Heart left ventricle (tissue), 16 donors: ENCODE data around the gene AKAP9. TPM values are rescaled to one million over a fixed set of nuclear protein-coding genes. Genes with fewer than 3 reads are reported as not detected.
"Not testable (repeated sequence)": the region's sequence is repeated elsewhere in the genome, so short reads cannot be mapped to it uniquely, and the experiment has no call there.

Experiments used
- ATAC-seq, 4 donors: fragments of 200-7000 bp; cut with Tn5 transposase; one replicate each; pipeline ENCODE4 v1.9.1; 2020 to 2022; ENCODE audit warnings: moderate library complexity in 4 of 4, mild to moderate bottlenecking in 3 of 4, moderate number of reproducible peaks in 1 of 4
- DNase-seq, 5 donors: peaks; one replicate each; pipeline ENCODE4 v3.0.0-alpha.2; 2020
- H3K27ac ChIP-seq, 12 donors: fragments of 200-600 bp; sonication (generic) in 4 of 12; one replicate each; pipeline versions ENCODE4 v1.5.0 to v1.8.0; 2016 to 2022; ENCODE audit warnings: mild to moderate bottlenecking in 2 of 12
- H3K27me3 ChIP-seq, 9 donors: fragments of 200-600 bp; sonication (generic) in 2 of 9; one replicate each; pipeline versions ENCODE4 v1.5.1 to v1.8.0; 2016 to 2022; ENCODE audit warnings: mild to moderate bottlenecking in 3 of 9
- H3K36me3 ChIP-seq, 9 donors: fragments of 200-600 bp; sonication (generic) in 2 of 9; one replicate each; pipeline versions ENCODE4 v1.5.0 to v1.8.0; 2018 to 2022; ENCODE audit warnings: mild to moderate bottlenecking in 2 of 9
- H3K4me1 ChIP-seq, 12 donors: fragments of 200-600 bp; sonication (generic) in 4 of 12; one replicate each; pipeline versions ENCODE4 v1.5.0 to v1.8.0; 2016 to 2022; ENCODE audit warnings: mild to moderate bottlenecking in 3 of 12
- H3K4me3 ChIP-seq, 12 donors: fragments of 200-600 bp; sonication (generic) in 4 of 12; one replicate each; pipeline versions ENCODE4 v1.5.0 to v1.8.0; 2017 to 2022; ENCODE audit warnings: mild to moderate bottlenecking in 9 of 12, moderate library complexity in 4 of 12
- H3K9me3 ChIP-seq, 12 donors: fragments of 200-600 bp; sonication (generic) in 4 of 12; one replicate each; pipeline versions ENCODE4 v1.5.0 to v1.8.0; 2016 to 2022; ENCODE audit warnings: mild to moderate bottlenecking in 1 of 12
- CTCF ChIP-seq, 12 donors: fragments of 200-600 bp; sonication (generic) in 4 of 12; IDR thresholded peaks; one replicate each; pipeline versions ENCODE4 v1.5.0 to v1.8.0; 2018 to 2022; ENCODE audit warnings: antibody characterized with exemption in 12 of 12, mild to moderate bottlenecking in 5 of 12
- POLR2A ChIP-seq, 2 donors: fragments of 450-650 bp; IDR thresholded peaks; one replicate each; pipeline ENCODE4 v1.6.1; 2017; ENCODE audit warnings: antibody characterized with exemption in 2 of 2, mild to moderate bottlenecking in 2 of 2, moderate library complexity in 2 of 2
- WGBS, 4 donors: extraction: QIAGEN DNeasy Blood & Tissue Kit in 2 of 4; methylation state at CpG; one replicate each; pipeline versions ENCODE4 v1.1.5 to v1.1.7; 2013 to 2018; 5-methylcytosine and 5-hydroxymethylcytosine counted together
- intact Hi-C, 10 donors: fragments of 100-400 bp; cut with DNase I; formaldehyde crosslinking; loops; one replicate each; pipeline versions ENCODE4 v1.11.1 to v1.14.2; 2022
- polyA plus RNA-seq, 2 donors: library from polyadenylated mRNA; stranded (reverse); fragments of 200-250 nt; gene quantifications; one replicate each; pipeline ENCODE4 v1.2.3, GENCODE V29; 2013
- total RNA-seq, 9 donors: library from RNA; depleted of rRNA in 2 of 9; stranded (reverse); fragments of >200 nt in 2 of 9; fragmentation: NEBNext Ultra II Directional in 3 of 9; extraction: Animal tissue kit (Norgen Biotek cat#: 25700) in 3 of 9; gene quantifications; one replicate each; pipeline versions ENCODE4 v1.1.0 to v1.2.4, GENCODE V29; 2016 to 2023
- donor health status: ischemic (EF 13 %, LVEDD 7.1; RV severe dilation, severe dysfunction).
- donor health status: healthy with polysubstance abuse.
- donor health status: DM: no; HTN: yes; CAD: no.
- donor health status: DM: no; HTN: no; CAD: no.
- donor health status: ischemic (EF 25% LVEDD 6.9; RV normal size, moderate dysfunction).
- donor health status: ischemic (EF 25% LVEDD 5.7; RV mildly dilated, moderate dysfunction).
- donor health status: healthy.
- donor health status: DM: yes; HTN: yes; CAD: no.
- donor health status: ischemic (EF 35%, LVEDD 5.7; RV mildly dilated, moderate dysfunction).
- donor health status: nonischemic (EF 11% LVEDD 7.7; RV severe dilation, severe dysfunction).
- donor health status: DM: yes; HTN: yes; CAD: no.
- donor health status: PGD.
- donor health status: ischemic (EF 29% LVEDD 5.4; RV normal size, mild dysfunction).
- donor health status: nonischemic (EF 23%, LVEDD 6.1; RV moderate dilation, normal function).

Gene AKAP9
- total and polyA plus RNA-seq, 11 donors = 13.2 to 58.6 (median 49.1) TPM

GRCh38 chr7:92072708-92073107, 132.0 kb downstream of the AKAP9 start:
- ATAC-seq (no peak), DNase-seq (no peak)
- H3K4me3 ChIP-seq = no peak overlapping the region
- WGBS, 4 donors = 93 to 99% (median 97%) methylated on average over 3 of the region's 3 CpGs
- no peaks in the 10 kb centered on the region for H3K9me3 ChIP-seq
- peaks cover 0 to 99% (median 55%) of the 10 kb centered on the region in 9 donors for H3K36me3 ChIP-seq
- no peaks in the 10 kb centered on the region for H3K27me3 ChIP-seq
- no peak overlapping the region for H3K27ac ChIP-seq
- intact Hi-C loops = loop anchor here in 2 of 10 donors (10.0 kb wide), 2 partner anchors 48 to 128 kb away; partner anchors contain the start of gene AKAP9 (in 1 of the 2)
- no peaks in the 10 kb centered on the region for H3K4me1 ChIP-seq
- TF ChIP-seq CTCF (IDR thresholded peaks at IDR 0.05) (no peak), POLR2A (IDR thresholded peaks at IDR 0.05) (no peak)

GRCh38 chr7:92075455-92076158, 134.9 kb downstream of the AKAP9 start:
- H3K9me3 ChIP-seq = no peaks in the 10 kb centered on the region
- peaks cover 0 to 100% (median 65%) of the 10 kb centered on the region in 9 donors for H3K36me3 ChIP-seq
- intact Hi-C loops = loop anchor here in 2 of 10 donors (10.0 kb wide), 2 partner anchors 51 to 131 kb away; partner anchors contain the start of gene AKAP9 (in 1 of the 2)
- no peak overlapping the region for H3K27ac ChIP-seq
- no peaks in the 10 kb centered on the region for H3K4me1 ChIP-seq
- 92 to 94% (median 93%) methylated on average over 4 of the region's 4 CpGs for WGBS, 4 donors
- TF ChIP-seq POLR2A (IDR thresholded peaks at IDR 0.05) (no peak), CTCF (IDR thresholded peaks at IDR 0.05) (no peak)
- no peak for ATAC-seq
- no peak for DNase-seq
- no peaks in the 10 kb centered on the region for H3K27me3 ChIP-seq
- H3K4me3 ChIP-seq = no peak overlapping the region

- Histone ChIP-seq H3K4me3 (no peak overlapping the region), H3K27ac (no peak overlapping the region), H3K36me3 (peaks cover 0 to 100% (median 63%) of the 10 kb centered on the region in 9 donors), H3K9me3 (no peaks in the 10 kb centered on the region), H3K27me3 (no peaks in the 10 kb centered on the region), H3K4me1 (no peaks in the 10 kb centered on the region)
- TF ChIP-seq POLR2A (IDR thresholded peaks at IDR 0.05) (no peak), CTCF (IDR thresholded peaks at IDR 0.05) (no peak)
- ATAC-seq = no peak
- WGBS, 4 donors = 23 to 41% (median 31%) methylated on average over 1 of the region's 1 CpG
- no peak for DNase-seq
- intact Hi-C loops = loop anchor here in 2 of 10 donors (10.0 kb wide), 2 partner anchors 52 to 132 kb away; partner anchors contain the start of gene AKAP9 (in 1 of the 2)
These were observed 135.8 kb downstream of the AKAP9 start for GRCh38 chr7:92076509-92076908.

- H3K36me3 ChIP-seq = peaks cover 0 to 100% (median 97%) of the 10 kb centered on the region in 9 donors
These were observed 143.3 kb downstream of the AKAP9 start for GRCh38 chr7:92083922-92084321.

More at GRCh38 chr7:92083922-92084321, 143.3 kb downstream of the AKAP9 start:
- 96 to 97% (median 97%) methylated on average over 6 of the region's 6 CpGs for WGBS, 4 donors
- DNase-seq, intact Hi-C loops, H3K4me3 ChIP-seq, H3K27ac ChIP-seq, H3K4me1 ChIP-seq, ATAC-seq, H3K27me3 ChIP-seq, H3K9me3 ChIP-seq: not testable (repeated sequence)
